Esophagus muscularis mucosa (tissue), 4 donors: ENCODE results near the gene NCAN. TPM values are rescaled to one million over a fixed set of nuclear protein-coding genes. Genes with fewer than 3 reads are reported as not detected.

Experiments used
- DNase-seq: peaks from one replicate; pipeline ENCODE4 v3.0.0-alpha.2; 2017; ENCODE audit errors: extremely low spot score
- H3K27ac ChIP-seq, 4 donors: fragments of 200-600 bp; sonication (generic); replicated peaks in 1 of 4; 1 replicate in 3 of 4; 2 replicates in 1 of 4; pipeline ENCODE4 v1.5.1; 2016 to 2019; ENCODE audit warnings: mild to moderate bottlenecking in 1 of 4
- H3K27me3 ChIP-seq, 4 donors: fragments of 200-600 bp; sonication (generic); one replicate each; pipeline versions ENCODE4 v1.5.1 to v1.6.0; 2016 to 2019
- H3K36me3 ChIP-seq, 4 donors: fragments of 200-600 bp; sonication (generic); one replicate each; pipeline ENCODE4 v1.5.1; 2016 to 2019
- H3K4me1 ChIP-seq, 4 donors: fragments of 200-600 bp; sonication (generic); one replicate each; pipeline ENCODE4 v1.5.1; 2016 to 2019
- H3K4me3 ChIP-seq, 4 donors: fragments of 200-600 bp; sonication (generic); 1 replicate in 2 of 4; 2 replicates in 2 of 4; pipeline ENCODE4 v1.5.1; 2016 to 2019; ENCODE audit warnings: mild to moderate bottlenecking in 4 of 4, moderate library complexity in 1 of 4
- H3K9me3 ChIP-seq, 4 donors: fragments of 200-600 bp; sonication (generic); 1 replicate in 3 of 4; 2 replicates in 1 of 4; pipeline ENCODE4 v1.5.1; 2016 to 2019
- EP300 ChIP-seq: sonication (generic); formaldehyde crosslinking; IDR thresholded peaks from one replicate; pipeline ENCODE4 v1.6.1; 2017; ENCODE audit warnings: antibody characterized with exemption
- POLR2A ChIP-seq: fragments of 450-650 bp; IDR thresholded peaks from one replicate; pipeline ENCODE4 v1.6.1; 2017; ENCODE audit warnings: antibody characterized with exemption, moderate library complexity, mild to moderate bottlenecking, low read depth
- POLR2AphosphoS5 ChIP-seq, 2 donors: sonication (generic); formaldehyde crosslinking; IDR thresholded peaks; one replicate each; pipeline ENCODE4 v1.6.1; 2017; ENCODE audit warnings: antibody characterized with exemption in 2 of 2
- WGBS: methylation state at CpG from one replicate; pipeline ENCODE4 v1.1.5; 2018; 5-methylcytosine and 5-hydroxymethylcytosine counted together
- intact Hi-C: fragments of 100-400 bp; cut with DNase I; formaldehyde crosslinking; loops from one replicate; pipeline ENCODE4 v1.15.1; 2023
- total RNA-seq, 4 donors: library from RNA; depleted of rRNA; stranded (reverse); fragments of >200 nt; gene quantifications; one replicate each; pipeline versions ENCODE4 v1.1.0 to v1.2.1, GENCODE V29; 2016
- TF ChIP-seq, protein P1 (sequence below), 3 experiments: fragments of 200-600 bp in 2 of 3; fragments of 450-650 bp in 1 of 3; sonication (generic) in 2 of 3; IDR thresholded peaks; one replicate each; pipeline ENCODE4 v1.5.1; 2017 to 2019; ENCODE audit warnings: antibody characterized with exemption in 3 of 3, mild to moderate bottlenecking in 2 of 3, moderate library complexity in 1 of 3

NCAN gene
- total RNA-seq, 4 donors from 2014 or later, result 0.17 TPM; not detected in 3

DNA sequence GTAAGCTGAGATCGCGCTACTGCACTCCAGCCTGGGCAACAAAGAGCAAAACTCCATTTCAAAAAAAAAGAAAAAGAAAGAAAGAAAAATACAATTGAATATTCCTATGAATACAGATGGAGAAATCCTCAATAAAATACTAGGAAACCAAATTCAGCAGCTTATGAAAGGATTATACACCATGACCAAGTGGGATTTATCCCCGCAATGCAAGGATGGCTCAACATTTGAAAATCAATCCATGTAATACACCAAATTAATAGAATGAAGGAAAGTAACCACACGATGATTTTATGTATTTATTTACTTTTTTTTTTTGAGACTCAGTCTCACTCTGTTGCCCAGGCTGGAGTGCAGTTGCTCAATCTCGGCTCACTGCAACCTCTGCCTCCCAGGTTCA lies 80.8 kb downstream of the NCAN start:
- DNase-seq, result no peak
- Histone ChIP-seq H3K4me1 (peaks cover 0 to under 1% (median 0%) of the 10 kb centered on the region in 4 donors), H3K4me3 (no peak overlapping the region), H3K9me3 (peaks cover 0 to 5% (median 0%) of the 10 kb centered on the region in 4 donors), H3K36me3 (peaks cover 24 to 95% (median 87%) of the 10 kb centered on the region in 4 donors), H3K27me3 (no peaks in the 10 kb centered on the region), H3K27ac (no peak overlapping the region)
- no peak for TF ChIP-seq EP300
- TF ChIP-seq, protein P1, sequence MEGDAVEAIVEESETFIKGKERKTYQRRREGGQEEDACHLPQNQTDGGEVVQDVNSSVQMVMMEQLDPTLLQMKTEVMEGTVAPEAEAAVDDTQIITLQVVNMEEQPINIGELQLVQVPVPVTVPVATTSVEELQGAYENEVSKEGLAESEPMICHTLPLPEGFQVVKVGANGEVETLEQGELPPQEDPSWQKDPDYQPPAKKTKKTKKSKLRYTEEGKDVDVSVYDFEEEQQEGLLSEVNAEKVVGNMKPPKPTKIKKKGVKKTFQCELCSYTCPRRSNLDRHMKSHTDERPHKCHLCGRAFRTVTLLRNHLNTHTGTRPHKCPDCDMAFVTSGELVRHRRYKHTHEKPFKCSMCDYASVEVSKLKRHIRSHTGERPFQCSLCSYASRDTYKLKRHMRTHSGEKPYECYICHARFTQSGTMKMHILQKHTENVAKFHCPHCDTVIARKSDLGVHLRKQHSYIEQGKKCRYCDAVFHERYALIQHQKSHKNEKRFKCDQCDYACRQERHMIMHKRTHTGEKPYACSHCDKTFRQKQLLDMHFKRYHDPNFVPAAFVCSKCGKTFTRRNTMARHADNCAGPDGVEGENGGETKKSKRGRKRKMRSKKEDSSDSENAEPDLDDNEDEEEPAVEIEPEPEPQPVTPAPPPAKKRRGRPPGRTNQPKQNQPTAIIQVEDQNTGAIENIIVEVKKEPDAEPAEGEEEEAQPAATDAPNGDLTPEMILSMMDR (IDR thresholded peaks at IDR 0.05), result no peak
- no peak for TF ChIP-seq POLR2A
- no peak for TF ChIP-seq POLR2AphosphoS5 (IDR thresholded peaks at IDR 0.05)
- WGBS, result 98% methylated on average over 5 of the region's 5 CpGs
- intact Hi-C loops, result no loop called here

DNA sequence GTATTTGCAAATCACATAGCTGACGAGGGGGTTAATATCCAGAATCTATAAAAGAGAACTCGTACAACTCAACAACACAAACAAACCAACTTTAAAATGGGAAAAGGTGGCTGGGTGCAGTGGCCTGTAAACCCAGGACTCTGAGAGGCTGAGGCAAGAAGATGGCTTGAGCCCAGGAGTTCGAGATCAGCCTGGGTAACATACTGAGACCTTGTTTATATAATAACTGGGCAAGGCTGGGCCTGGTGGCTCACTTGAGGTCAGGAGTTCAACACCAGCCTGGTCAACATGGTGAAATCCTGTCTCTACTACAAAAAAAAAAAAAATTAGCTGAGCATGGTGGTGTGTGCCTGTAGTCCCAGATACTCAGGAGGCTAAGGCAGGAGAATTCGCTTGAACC lies 83.2 kb downstream of the NCAN start:
- WGBS, result 82% methylated on average over 4 of the region's 4 CpGs
- intact Hi-C loops, result no loop called here
- no peaks in the 10 kb centered on the region for H3K27me3 ChIP-seq
- no peak overlapping the region for H3K4me3 ChIP-seq
- peaks cover 0 to 7% (median 0%) of the 10 kb centered on the region in 4 donors for H3K4me1 ChIP-seq
- no peak overlapping the region for H3K27ac ChIP-seq
- H3K36me3 ChIP-seq, result peaks cover 19 to 80% (median 71%) of the 10 kb centered on the region in 4 donors
- DNase-seq, result no peak
- TF ChIP-seq POLR2AphosphoS5 (IDR thresholded peaks at IDR 0.05) (no peak), EP300 (no peak), POLR2A (no peak)
- TF ChIP-seq, protein P1 (IDR thresholded peaks at IDR 0.05), result no peak
- H3K9me3 ChIP-seq, result peaks cover 0 to 5% (median 0%) of the 10 kb centered on the region in 4 donors

DNA sequence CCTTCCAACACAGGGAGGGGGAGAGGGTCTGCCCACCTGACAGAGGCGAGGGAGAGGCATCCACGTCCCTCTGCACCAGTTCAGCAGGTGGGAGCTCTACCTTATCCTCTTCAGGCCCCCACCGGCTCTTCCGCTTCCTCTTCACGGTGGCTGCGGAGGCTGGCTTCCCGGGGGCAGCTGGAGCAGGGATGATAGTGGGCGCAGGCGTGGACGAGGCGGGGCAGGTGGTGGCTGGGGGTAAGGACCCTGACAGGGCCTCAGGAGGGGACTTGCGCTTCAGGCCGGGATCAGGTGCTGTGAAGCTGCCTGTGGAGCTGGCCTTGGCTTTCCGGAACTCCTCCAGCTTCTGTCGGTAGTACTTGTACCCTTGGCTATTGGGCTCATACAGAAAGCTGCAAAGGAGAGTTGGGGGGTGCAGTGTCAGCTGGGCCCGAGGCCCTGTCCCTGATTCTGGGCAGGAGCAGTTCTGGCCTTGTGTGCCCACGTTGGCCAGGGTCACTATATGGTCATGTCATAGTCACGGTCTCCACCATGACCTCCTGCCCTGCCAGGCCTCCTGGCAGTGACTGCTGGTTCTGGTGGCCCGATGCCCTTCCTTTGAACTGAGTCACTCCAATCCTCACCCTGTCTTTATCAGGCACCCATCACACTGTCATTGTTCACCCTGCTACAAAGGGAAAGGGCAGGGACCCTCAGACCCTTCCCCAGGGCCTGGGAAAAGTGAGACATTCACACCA lies 85.4 kb downstream of the NCAN start:
- TF ChIP-seq EP300, result no peak
- TF ChIP-seq POLR2AphosphoS5 (IDR thresholded peaks at IDR 0.05), result no peak
- TF ChIP-seq POLR2A, result no peak
- TF ChIP-seq, protein P1 (IDR thresholded peaks at IDR 0.05), result no peak

DNA sequence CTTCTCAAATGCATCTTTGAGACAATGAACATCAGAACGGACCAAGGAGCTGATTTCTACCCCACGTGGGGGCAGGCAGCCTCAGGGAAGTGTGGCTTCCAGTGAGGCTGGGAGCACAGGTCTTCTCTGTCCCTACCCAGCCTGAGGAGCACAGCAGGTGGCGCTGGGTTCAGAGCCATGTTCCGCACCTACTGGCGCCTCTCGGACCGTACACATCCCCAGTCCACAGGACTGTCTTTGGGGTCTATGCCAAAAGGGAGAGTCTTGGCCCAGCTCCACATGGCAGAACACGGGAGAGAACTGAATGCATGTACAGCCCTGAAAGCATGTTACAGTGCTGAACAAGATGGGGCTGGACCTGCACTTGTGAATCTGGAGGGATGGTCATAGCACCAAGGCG lies 86.0 kb downstream of the NCAN start:
- TF ChIP-seq, protein P1 (IDR thresholded peaks at IDR 0.05), result no peak
- no peak for TF ChIP-seq POLR2A
- no peak for TF ChIP-seq EP300
- TF ChIP-seq POLR2AphosphoS5 (IDR thresholded peaks at IDR 0.05), result no peak
- Histone ChIP-seq H3K36me3 (peaks cover 29 to 82% (median 77%) of the 10 kb centered on the region in 4 donors), H3K27ac (no peak overlapping the region), H3K4me1 (peaks cover 0 to 7% (median 0%) of the 10 kb centered on the region in 4 donors), H3K27me3 (no peaks in the 10 kb centered on the region), H3K4me3 (no peak overlapping the region), H3K9me3 (peaks cover 0 to 4% (median 0%) of the 10 kb centered on the region in 4 donors)
- 53% methylated on average over 9 of the region's 9 CpGs for WGBS
- intact Hi-C loops, result no loop called here
- no peak for DNase-seq

More for the DNA sequence above, 85.4 kb downstream of the NCAN start:
- Histone ChIP-seq H3K36me3 (peaks cover 30 to 82% (median 77%) of the 10 kb centered on the region in 4 donors), H3K27me3 (no peaks in the 10 kb centered on the region), H3K9me3 (peaks cover 0 to 5% (median 0%) of the 10 kb centered on the region in 4 donors), H3K4me3 (no peak overlapping the region), H3K27ac (no peak overlapping the region), H3K4me1 (peaks cover 0 to 7% (median 0%) of the 10 kb centered on the region in 4 donors)
- DNase-seq, result no peak
- intact Hi-C loops, result no loop called here
- WGBS, result 89% methylated on average over 16 of the region's 19 CpGs
